ENCODE results near the gene SOX9.

SOX9 gene

DNA sequence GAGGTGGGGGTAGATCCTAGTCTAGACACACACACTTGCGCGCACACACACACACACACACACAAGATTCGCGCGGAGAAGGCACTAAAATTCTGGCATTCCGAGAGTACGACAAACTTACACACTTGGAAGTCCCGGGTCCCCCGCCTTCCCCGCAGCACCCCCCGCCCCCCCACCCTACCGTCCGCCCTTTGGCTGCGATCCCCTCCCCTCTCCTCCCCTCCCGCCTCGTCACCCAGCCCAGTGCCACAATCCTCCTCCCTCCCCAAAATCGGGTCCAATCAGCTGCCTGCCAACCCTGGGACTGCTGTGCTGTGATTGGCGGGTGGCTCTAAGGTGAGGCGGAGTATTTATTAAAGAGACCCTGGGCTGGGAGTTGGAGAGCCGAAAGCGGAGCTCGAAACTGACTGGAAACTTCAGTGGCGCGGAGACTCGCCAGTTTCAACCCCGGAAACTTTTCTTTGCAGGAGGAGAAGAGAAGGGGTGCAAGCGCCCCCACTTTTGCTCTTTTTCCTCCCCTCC, at the start of gene SOX9:
SOX9 (plus strand) TSS at position 379 of the 522 bp plus-strand sequence. CDS start 372 bp downstream, outside the sequence.
- peak; percentile 98 for DNase-seq (ENCODE audit: low spot score)

DNA sequence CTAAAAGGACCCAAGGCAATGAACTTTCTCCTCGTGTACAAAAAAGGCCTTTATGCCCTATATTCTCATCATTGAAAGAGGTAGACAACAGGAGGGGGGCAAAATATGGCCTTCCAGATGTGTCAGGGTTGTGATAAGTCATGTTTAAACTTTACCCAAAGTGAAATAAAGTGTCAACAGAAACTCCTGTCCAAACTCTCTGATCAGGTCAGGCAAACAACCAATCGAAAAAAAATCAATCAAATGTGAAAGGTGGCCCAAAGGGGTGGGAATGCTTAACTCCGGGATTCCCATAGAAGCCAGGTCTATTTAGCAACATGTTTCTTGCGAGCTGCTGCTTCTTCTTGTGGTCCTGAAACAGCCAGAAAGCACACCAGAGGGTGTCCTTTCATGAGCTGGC, 49.5 kb upstream of the SOX9 start:
- no peak for DNase-seq (ENCODE audit: low spot score)

DNA sequence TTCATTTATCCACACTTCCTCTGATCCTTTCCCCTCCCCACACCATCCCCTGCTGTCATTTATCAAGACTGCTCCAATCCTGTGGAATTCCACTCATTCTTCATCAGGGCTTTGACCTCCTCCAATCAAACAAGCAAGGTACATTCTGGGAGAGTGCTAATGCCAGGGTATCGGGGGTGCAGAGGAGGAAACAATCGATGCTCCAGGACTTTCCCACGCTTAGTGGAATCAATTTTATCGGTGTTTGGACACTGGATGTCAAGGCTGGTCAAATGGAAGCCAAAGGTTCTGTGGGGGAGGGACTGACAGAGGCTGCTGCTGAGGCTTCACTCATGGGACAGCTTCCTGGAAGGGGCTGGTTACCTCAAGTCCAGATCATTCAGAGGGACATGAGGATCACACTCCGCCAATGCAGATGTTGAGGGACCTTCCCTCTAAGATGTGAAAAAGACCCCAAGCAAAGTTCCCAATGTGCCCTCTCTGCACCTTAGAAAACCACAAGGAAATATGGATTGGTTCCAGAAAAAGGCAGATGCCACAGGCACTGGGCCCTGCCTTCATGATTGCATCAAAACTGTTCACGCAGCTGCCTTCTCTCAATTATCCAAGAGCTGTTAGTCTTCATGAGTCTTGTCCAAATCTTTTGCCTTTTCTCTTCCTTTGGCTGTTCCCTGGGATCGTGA, 44.7 kb upstream of the SOX9 start:
- no peak for DNase-seq (ENCODE audit: low spot score)

DNA sequence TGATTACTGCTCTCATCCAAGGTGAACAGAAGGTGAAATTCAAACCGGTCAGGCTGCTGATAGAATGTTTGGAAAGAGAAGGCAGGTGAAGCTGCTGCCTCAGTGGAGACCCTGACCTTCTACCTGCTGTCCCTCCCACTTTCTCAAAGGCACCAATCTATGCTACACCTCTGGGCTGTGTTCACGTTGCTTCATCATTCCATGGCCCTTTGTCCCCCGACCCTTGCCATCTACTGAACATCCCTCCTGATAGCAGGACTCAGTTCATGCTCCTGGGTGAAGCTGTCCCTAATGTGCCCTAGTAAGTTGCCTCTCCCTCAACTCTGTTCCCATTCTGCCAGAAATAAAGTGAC, 44.2 kb upstream of the SOX9 start:
- DNase-seq (ENCODE audit: low spot score) = no peak

DNA sequence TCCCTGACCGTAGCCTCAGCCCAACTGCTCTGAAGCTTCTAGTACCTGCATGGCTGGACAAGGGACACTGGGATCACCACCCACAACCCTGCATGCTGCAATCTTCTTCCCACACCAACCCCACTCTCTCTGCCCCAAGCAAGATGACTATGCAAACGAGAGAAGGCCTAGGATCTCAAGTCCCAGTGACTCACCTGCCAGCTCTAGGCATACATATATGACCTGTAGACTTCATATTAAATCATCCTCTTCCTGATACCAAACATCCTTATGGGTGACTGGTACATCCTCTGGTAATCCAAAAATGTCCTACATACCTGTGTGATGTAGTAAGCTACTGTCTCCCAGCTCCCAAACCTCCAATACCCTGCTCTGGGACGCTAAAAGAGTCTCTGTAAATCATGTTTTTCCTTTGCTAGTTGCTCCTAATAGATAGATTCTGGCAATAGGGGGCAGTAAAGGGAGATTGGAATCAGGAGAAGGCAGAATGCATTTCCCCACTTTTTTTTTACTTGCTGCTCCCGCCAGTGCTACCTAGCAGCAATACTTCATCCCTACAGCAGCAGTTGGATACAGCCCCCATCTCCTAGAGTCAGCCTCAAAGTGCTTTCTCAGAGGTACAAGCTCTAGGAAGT, 43.4 kb upstream of the SOX9 start:
- no peak for DNase-seq (ENCODE audit: low spot score)

DNA sequence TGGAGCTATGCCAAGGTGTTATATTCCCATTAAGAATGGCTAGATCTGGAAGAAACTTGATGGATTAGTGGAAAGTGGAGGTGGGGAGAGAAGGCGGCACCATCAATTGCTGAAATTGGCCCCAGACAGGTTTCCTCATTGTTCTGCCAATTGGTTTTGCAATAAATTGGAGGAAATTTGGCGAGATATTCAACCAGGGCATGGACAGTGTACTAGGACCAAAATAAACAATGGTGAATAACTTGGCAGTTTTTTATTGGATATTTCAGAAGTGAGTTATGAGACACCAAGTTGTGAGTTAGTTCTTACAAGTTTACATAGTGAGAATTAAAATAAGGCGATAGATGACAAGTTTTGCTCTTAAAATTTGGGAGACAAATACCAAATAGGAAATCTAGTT, 41.1 kb upstream of the SOX9 start:
- DNase-seq (ENCODE audit: low spot score) = no peak

DNA sequence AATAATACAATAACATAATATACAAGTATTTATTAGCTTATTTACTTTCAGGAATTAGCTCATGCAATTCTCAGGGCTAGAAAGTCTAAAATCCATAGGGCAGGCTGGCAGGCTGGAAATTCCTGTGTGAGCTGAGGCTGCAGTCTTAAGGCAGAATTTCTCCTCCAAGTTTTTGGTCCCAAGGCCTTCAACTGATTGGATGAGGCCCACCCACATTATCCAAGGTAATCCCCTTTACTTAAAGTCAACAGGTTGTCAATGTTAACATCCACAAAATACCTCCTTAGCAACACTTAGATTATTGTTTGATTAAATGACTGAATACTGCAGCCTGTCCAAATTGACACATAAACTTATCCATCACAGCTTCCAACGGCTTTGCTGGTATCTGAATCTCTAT, 32.9 kb upstream of the SOX9 start:
- DNase-seq (ENCODE audit: low spot score) = no peak

DNA sequence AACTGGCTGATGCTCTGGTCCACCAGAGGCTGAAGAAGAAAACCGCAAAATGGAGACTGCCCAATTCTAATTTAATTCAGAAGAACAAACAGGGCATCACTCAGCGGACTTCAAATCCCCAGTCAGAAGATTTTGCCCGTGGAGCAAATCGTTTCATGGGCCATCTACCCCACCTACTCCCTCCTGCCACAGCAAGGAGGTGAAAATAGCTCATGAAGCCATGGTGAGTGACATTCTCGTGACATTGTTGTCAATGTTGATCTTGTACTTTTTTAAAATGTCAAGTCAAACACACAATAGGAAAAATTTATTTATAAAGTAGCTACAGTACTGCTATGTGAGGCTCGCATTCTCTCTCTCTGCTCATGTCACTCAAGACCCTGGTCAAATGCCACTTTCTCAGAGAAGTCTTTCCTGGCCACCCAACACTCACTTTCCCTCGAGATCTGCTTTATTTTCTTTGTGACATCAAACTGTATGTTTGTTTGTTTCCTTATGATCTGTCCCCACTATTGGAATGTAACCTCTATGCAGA, 31.3 kb upstream of the SOX9 start:
- DNase-seq (ENCODE audit: low spot score) = no peak

DNA sequence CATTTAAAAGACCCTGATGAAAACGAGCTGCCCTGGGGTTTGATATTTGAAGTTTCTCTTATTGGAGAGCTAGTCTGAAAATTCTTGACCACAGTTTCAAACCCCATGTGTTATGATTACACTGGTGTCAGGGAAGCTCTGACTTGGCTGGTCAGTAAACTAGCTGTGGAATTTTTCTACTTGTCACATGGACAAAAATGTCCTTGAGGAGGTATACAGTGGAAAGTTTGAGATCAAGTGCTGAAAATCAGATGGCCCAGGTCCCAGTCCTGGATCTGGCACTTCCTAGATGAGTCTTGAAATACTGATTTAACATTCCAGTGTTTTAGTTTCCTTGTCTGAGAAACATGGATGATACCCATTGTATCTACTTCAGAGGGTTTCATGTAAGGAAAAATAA, 30.7 kb upstream of the SOX9 start:
- DNase-seq (ENCODE audit: low spot score) = no peak

DNA sequence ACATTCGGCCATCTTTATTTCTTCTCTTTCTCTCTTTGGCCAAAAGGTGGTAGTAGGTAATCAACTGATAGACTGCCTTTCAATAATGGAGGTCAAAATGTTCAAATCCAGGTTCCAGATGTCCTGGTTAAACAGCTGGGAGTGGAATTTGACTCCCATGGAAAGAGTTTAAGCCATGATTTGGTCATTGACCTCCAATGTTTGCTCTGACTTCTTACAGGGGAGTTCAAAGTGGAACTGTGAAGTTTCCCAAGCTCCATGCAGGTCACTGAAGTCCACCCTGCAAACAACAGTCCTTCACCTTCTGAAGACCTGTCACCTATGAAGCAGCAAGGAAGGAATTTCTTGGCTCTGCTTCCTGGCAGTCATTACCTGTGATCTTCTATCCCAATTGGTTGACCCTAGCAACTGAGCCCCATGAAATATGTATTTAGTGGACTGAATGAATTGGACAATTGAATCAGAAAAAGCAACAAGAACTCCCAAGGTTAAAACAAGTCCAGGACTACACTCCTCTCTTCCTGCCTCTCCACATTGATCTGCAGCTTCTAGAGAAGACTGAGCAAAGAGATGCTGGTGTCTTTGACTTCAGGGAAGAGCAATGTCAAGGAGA, 28.0 kb upstream of the SOX9 start:
- no peak for DNase-seq (ENCODE audit: low spot score)

DNA sequence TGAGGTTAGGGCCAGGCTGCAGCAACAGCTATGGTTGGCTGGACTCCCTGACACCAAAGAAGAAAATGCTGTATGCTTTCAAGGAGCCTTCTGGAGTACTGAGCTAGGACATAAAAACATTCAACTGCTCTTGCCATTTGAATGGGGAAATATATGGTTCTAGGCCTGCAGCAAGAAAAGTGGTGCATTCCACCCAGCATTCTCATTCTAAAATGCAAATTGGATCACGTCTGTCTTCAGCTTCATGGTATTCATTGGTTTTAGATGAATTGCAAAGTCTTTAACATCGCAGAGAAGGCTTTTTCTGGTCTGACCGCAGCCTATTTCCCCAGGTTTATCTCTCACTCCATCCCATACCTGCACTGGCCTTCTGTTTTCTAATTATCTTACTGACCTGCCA, 27.1 kb upstream of the SOX9 start:
- no peak for DNase-seq (ENCODE audit: low spot score)

DNA sequence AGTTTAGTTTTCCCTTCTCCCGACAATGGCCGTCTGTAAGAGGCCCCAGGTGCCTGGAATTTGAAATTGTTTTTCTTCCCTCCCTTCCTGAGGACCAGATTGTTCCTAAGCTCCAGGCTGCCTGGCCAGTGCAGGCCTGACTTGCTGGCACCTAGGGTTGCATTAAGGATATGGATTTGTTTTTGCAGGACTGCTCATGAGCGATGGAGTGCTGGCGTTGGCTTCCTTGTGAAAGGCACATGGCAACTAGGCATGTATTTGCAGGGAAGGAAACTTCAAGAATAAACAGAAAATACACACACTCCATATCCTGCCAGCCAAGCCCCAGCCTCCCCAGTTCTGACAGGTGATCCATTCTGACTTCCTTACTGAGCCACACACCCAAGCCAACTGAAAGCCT, 25.5 kb upstream of the SOX9 start:
- DNase-seq (ENCODE audit: low spot score) = no peak

DNA sequence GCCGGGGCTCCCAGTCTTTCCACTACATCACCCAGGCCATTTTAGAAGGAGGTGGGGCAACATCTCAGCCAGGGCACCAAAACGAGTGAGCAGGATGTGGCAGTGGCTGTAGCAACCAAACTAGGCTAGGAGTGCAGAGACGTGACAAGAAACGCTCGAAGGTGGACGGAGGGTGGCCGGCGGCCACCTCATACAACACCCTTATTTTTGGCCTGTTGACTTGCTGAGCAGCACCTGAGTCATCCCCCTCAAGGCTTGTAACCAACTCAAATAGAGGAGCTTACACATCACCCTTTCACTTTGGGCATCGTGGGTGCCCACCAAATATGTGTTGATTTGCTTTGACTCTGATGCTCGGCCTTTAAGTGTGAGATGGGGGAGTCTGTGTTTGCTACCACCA, 23.7 kb upstream of the SOX9 start:
- no peak for DNase-seq (ENCODE audit: low spot score)

DNA sequence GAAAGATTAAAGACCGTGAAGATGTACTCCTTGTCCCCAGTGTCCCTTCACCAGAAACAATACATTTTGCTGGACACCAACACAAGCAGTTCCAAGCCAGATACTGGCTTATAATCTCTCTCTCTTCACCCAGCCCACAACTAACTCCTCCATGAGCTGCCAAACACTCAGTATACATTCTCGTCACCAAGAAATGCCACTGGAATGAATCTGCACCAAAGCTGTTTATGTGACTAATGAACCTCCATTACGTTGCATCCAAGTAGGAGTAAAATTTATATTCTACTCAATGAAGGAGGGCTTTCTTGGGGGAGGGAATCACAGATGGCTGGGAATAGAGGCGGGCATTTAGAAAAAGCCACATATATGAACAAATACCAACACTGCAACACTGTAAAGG, 20.9 kb upstream of the SOX9 start:
- peak; percentile 67 for DNase-seq (ENCODE audit: low spot score)

DNA sequence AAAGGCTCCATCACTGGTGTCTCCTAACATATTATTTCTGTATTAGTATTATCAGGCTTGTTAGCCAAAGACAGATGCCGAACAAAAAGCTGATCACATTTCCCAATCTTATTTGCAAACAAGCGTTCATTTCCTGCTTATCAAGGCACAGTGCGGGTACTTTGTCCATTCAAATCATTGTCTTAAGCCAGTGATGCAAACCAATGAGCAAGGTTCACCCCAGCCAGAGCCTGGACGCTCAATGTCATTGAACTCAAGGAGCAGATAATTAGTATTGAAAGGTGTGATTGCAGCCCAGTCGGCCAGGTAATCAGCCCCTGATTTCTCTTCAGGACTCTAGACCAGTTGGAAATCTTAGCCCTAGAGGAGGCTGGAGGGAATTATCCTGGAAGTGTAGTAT, 20.4 kb upstream of the SOX9 start:
- DNase-seq (ENCODE audit: low spot score) = no peak

DNA sequence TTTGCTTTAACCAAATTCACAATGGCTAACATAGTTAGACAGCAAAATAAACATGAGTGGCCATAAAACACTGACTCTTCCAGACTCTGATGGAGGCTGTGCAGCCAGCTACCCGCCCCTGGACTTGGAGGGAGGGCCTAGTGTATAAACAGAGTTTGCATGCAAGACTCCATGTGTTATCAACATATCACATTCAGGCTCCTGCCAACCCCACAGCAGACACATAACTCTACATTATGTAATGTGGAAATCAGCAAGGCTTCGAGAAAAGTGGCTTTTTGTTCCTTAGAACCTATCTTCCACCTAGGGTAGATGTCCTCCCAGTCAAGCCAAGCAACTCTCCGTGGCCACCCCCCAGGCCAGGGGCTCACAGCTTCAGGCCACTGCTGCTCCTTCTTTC, 19.3 kb upstream of the SOX9 start:
- DNase-seq (ENCODE audit: low spot score) = peak; percentile 39

DNA sequence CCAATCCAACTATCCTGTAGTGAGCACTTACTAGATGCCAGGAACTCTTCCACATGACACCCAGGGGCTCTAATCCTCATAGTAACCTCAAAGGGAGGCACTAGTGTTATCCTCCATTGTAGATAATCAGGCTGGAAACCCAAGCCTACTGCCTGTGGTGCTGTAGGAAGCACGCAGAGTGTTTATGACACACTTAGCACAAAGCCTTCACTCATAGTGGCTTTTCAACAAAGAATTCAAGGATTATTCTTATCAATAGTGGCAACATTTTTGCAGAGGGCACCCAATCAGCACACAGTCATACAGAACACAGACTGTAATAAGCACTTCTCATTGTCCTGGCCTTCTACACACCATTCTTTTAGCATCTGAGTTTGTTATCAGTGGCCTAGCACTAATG, 18.5 kb upstream of the SOX9 start:
- no peak for DNase-seq (ENCODE audit: low spot score)

DNA sequence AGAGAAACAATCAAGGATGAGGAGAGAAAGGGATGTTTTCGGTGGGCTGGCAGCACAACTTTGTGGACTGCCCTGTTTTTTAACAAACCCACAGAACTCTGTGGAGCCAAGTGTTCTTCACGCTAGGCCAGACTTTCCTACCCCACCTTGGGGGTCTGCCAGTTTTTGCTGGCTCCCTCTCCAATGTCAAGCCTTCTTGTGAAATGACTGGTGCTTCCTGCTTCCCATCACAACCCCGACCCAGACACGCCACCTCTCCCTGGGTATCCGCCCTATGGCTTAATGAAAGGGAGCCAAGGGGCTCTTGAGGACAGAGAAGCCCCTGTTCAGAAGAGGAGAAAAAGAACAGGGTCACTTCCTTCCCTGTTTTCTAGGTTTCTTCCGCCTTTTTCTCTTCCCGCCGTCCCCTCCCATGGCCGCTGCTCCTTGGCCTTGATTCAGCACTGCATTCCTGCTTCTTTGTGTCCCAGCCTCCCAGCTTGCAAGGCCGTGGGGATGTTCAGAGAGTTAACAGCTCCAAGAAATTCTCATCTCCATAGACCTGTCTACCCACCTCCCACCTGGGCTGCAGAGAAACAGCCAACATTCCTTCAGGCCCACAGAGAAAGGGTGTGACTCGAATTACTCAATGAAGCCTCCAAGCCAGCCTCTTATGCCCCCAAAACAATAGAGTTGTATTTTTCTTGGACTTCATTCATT, 16.5 kb upstream of the SOX9 start:
- no peak for DNase-seq (ENCODE audit: low spot score)

DNA sequence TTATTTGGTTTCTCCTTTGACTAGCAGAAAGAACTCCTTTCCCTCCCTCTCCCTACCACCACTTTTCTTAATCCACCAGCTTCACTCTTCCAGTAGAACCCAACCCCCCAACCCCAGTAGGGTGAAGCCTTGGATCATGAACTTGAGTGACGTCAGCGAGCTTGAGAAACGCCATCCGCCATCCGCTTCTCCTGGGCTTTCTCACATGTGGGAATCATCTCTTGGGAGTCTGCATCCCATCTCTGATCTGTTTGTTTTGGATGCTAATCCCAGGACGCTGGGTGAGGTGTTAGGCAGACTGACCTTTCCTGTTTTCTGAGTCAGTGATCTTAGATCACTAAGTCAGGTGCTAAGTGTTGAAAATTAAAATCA, 16.0 kb upstream of the SOX9 start:
- no peak for DNase-seq (ENCODE audit: low spot score)

DNA sequence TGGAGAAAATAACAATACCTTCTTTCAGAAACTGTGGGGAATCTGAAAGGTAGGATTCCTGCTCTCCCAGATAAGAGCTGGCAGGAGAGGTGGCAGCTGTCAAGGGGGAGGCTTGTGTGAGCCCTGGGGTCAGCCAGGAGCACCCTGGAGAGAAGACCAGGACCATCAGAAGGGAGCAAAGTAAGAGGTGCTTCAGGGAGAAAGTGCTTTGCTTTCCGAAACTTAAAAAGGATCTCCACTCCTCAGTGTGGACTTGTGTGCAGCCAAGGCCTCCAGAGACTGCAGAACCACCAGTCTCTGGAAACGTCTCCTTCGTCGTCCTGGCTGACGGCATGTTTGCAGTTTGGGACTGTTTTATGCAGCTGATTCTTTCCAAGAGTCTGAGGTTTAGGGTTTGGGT, 13.7 kb upstream of the SOX9 start:
- no peak for DNase-seq (ENCODE audit: low spot score)

DNA sequence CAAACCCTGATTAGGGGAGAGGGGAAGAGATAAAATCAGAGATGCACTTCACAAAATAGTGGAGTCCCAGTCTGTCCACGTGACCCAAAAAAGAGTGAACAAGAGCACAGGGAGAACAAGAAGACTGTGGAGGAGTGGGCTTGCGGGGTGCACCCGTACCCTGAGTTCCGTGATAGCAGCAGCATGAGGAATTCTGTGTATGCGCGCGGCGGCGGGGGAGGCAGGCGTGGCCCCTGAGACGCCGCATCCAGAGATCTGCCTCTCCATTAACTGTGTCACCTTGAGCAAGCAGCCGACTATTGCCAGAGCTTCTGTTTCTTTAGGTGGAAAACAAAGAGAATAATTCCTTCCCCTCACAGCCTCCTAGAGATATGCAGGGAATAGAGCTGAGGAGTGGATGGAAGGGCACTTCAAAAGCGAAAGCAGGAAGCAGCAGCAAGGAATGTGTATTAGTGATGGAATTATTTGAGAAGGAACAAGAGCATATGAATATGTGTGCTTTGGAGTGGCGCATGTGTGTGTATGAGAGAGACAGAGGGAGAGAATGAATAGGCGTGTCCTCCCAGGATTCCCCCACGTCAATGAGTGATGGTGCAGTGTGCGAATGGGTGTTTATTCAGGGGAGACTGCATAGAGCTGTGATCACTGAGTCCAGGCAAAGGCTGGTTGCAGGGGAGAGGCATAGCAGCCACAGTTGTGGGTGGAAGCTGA, 10.4 kb upstream of the SOX9 start:
- no peak for DNase-seq (ENCODE audit: low spot score)

DNA sequence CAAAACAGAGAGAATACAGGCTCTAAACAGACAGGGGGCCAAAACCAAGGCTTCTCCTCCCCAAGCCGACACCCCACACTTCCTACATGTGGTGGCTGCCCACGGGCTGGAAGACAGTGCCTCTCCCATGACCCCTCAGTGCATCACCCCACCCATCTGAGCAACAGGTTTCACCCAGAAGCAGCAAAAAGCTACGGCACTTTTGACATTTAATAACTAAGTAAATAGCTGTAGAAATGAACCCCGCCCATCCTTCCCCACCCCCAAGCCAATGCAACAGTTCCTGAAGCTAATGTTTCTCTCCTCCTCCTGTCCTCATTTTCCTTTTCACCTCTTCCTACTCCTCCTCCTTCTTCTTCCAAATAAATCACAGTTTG, 9.9 kb upstream of the SOX9 start:
- no peak for DNase-seq (ENCODE audit: low spot score)
